Sigmoid colon (tissue), 7 donors: ENCODE data around the gene ARL4A. TPM values are rescaled to one million over a fixed set of nuclear protein-coding genes. Genes with fewer than 3 reads are reported as not detected.
"Not testable (repeated sequence)": the region's sequence is repeated elsewhere in the genome, so short reads cannot be mapped to it uniquely, and the experiment has no call there.

Source experiments
- DNase-seq: peaks from one replicate; pipeline ENCODE4 v3.0.0-alpha.2; 2019
- H3K27ac ChIP-seq, 4 donors: fragments of 200-600 bp; sonication (generic); one replicate each; pipeline ENCODE4 v1.5.1; 2016 to 2019; ENCODE audit warnings: mild to moderate bottlenecking in 1 of 4
- H3K27me3 ChIP-seq, 3 donors: fragments of 200-600 bp; sonication (generic); one replicate each; pipeline ENCODE4 v1.5.1; 2019; ENCODE audit warnings: mild to moderate bottlenecking in 1 of 3
- H3K36me3 ChIP-seq, 4 donors: fragments of 200-600 bp; sonication (generic); one replicate each; pipeline ENCODE4 v1.5.1; 2016 to 2019
- H3K4me1 ChIP-seq, 4 donors: fragments of 200-600 bp; sonication (generic); one replicate each; pipeline ENCODE4 v1.5.1; 2017 to 2019
- H3K4me3 ChIP-seq, 4 donors: fragments of 200-600 bp; sonication (generic); one replicate each; pipeline ENCODE4 v1.5.1; 2017 to 2019; ENCODE audit warnings: mild to moderate bottlenecking in 2 of 4, moderate library complexity in 1 of 4
- H3K9me3 ChIP-seq, 4 donors: fragments of 200-600 bp in 3 of 4; sonication (generic) in 3 of 4; one replicate each; pipeline versions ENCODE4 v1.5.1 to v1.6.1; 2013 to 2019
- EP300 ChIP-seq, 4 donors: sonication (generic); formaldehyde crosslinking; IDR thresholded peaks; one replicate each; pipeline ENCODE4 v1.6.1; 2017; ENCODE audit warnings: antibody characterized with exemption in 4 of 4
- POLR2A ChIP-seq, 2 donors: fragments of 450-650 bp; IDR thresholded peaks; one replicate each; pipeline ENCODE4 v1.6.1; 2016; ENCODE audit warnings: antibody characterized with exemption in 2 of 2, mild to moderate bottlenecking in 2 of 2, moderate library complexity in 2 of 2
- POLR2AphosphoS5 ChIP-seq, 4 donors: sonication (generic); formaldehyde crosslinking; IDR thresholded peaks; one replicate each; pipeline ENCODE4 v1.6.1; 2017; ENCODE audit warnings: antibody characterized with exemption in 4 of 4
- WGBS, 2 donors: extraction: QIAGEN DNeasy Blood & Tissue Kit; methylation state at CpG; one replicate each; pipeline ENCODE4 v1.1.7; 2013; 5-methylcytosine and 5-hydroxymethylcytosine counted together
- intact Hi-C: fragments of 100-400 bp; cut with DNase I; formaldehyde crosslinking; loops from one replicate; pipeline ENCODE4 v1.15.1; 2023
- polyA plus RNA-seq, 3 donors: library from polyadenylated mRNA; stranded (reverse); fragments of 200-250 nt; gene quantifications; one replicate each; pipeline ENCODE4 v1.2.3, GENCODE V29; 2013
- total RNA-seq, 4 donors: library from RNA; depleted of rRNA; stranded (reverse); fragments of >200 nt; gene quantifications; one replicate each; pipeline ENCODE4 v1.1.0, GENCODE V29; 2016
- TF ChIP-seq, protein P1 (sequence below), 4 experiments: fragments of 450-650 bp in 3 of 4; fragments of 200-600 bp in 1 of 4; IDR thresholded peaks; one replicate each; pipeline ENCODE4 v1.5.1; 2016 to 2019; ENCODE audit warnings: antibody characterized with exemption in 4 of 4, mild to moderate bottlenecking in 3 of 4, moderate library complexity in 2 of 4
- donor health status: healthy with polysubstance abuse.
- donor health status: Bipolar disorder and iron deficiency.
- donor health status: healthy.

Gene ARL4A
- total and polyA plus RNA-seq, 7 donors = 33.2 to 124 (median 42.8) TPM

DNA sequence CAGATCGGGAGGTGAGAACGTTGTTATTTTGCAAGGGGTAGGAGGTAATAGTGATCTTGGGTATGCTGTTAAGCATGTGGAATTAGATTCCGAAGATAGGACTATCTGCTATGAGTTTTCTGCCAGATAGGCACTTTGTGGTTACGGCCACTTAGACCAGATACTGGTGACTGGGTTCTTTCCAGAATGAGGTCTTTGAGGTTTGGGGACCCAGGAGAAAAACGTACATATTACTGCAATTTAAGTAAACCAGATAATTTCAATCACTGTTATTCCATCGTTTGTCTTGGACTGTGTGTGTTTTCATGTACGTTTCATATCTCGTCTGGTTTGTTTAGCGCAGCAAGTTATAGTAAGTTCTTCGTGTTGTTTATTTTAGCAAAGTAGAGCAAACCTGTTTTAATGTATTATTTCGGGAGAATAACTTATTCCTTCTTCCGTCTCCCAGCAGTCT, 312 bp downstream of the ARL4A start:
- Histone ChIP-seq H3K9me3 (no peaks in the 10 kb centered on the region), H3K4me3 (peak overlapping the region; percentile 74 to 99 (median 91)), H3K4me1 (peaks cover 0 to 25% (median 10%) of the 10 kb centered on the region in 4 donors), H3K27ac (peak overlapping the region; percentile 88 to 97 (median 94)), H3K27me3 (no peaks in the 10 kb centered on the region), H3K36me3 (no peaks in the 10 kb centered on the region)
- DNase-seq = no peak
- TF ChIP-seq EP300 (IDR thresholded peaks at IDR 0.05) (no peak), POLR2AphosphoS5 (IDR thresholded peaks at IDR 0.05) (no peak), POLR2A (IDR thresholded peaks at IDR 0.05) (no peak)
- TF ChIP-seq, protein P1, sequence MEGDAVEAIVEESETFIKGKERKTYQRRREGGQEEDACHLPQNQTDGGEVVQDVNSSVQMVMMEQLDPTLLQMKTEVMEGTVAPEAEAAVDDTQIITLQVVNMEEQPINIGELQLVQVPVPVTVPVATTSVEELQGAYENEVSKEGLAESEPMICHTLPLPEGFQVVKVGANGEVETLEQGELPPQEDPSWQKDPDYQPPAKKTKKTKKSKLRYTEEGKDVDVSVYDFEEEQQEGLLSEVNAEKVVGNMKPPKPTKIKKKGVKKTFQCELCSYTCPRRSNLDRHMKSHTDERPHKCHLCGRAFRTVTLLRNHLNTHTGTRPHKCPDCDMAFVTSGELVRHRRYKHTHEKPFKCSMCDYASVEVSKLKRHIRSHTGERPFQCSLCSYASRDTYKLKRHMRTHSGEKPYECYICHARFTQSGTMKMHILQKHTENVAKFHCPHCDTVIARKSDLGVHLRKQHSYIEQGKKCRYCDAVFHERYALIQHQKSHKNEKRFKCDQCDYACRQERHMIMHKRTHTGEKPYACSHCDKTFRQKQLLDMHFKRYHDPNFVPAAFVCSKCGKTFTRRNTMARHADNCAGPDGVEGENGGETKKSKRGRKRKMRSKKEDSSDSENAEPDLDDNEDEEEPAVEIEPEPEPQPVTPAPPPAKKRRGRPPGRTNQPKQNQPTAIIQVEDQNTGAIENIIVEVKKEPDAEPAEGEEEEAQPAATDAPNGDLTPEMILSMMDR (IDR thresholded peaks at IDR 0.05) = no peak
- WGBS, 2 donors = 5 to 14% methylated on average over 12 of the region's 12 CpGs
- intact Hi-C loops = loop anchor here (2.0 kb wide), 1 partner anchor 575 kb away; no protein-coding TSS in a partner anchor

DNA sequence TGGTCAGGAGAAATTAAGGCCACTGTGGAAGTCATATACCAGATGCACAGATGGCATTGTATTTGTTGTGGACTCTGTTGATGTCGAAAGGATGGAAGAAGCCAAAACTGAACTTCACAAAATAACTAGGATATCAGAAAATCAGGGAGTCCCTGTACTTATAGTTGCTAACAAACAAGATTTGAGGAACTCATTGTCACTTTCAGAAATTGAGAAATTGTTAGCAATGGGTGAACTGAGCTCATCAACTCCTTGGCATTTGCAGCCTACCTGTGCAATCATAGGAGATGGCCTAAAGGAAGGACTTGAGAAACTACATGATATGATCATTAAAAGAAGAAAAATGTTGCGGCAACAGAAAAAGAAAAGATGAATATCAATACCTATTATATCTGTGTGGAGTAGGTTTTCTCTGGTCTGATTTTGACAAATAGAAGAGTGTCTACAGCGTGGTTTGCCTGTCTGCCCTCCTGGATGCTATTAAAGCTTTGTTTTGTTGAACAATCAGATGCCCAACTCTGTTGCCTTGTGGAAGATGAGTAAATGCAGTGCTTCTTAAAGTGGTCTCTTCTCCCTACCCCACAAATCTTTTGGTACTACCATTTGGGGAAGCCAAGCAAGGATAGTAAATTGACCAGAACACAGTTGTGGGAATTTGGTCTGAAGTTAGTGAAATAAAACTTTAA, 1.2 kb downstream of the ARL4A start:
- H3K9me3 ChIP-seq, H3K36me3 ChIP-seq, DNase-seq, H3K27me3 ChIP-seq, intact Hi-C loops: not testable (repeated sequence)
- H3K27ac ChIP-seq = peak overlapping the region in 1 of 4 donors; percentile 95
- H3K4me1 ChIP-seq = peaks cover 0 to 25% (median 10%) of the 10 kb centered on the region in 4 donors
- peak overlapping the region in 3 of 4 donors; percentile 74 to 99 (median 89) for H3K4me3 ChIP-seq
- 82 to 96% methylated on average over 3 of the region's 3 CpGs for WGBS, 2 donors

DNA sequence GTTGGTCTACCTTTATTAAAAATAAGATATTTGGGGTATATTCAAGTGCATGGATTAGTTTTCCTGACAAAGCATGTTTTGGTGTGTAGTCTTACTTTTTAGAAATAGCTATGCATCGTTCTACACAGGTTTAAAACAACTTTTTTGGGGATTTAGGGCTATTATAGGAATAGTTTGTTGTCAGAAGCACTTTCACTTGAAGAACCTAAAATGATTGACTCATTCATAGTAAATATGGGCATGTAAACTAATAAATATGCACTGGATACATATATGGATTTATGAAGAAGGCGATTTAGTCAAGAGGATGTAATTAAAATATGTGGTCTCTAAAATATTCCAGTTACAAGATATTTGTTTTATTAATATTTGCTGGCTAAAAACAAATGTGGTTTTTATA, 2.0 kb downstream of the ARL4A start:
- Histone ChIP-seq H3K27me3 (no peaks in the 10 kb centered on the region), H3K9me3 (no peaks in the 10 kb centered on the region), H3K4me1 (peaks cover 0 to 25% (median 10%) of the 10 kb centered on the region in 4 donors), H3K4me3 (peak overlapping the region in 3 of 4 donors; percentile 21 to 99 (median 74)), H3K27ac (no peak overlapping the region), H3K36me3 (no peaks in the 10 kb centered on the region)
- WGBS, 2 donors = 67 to 79% methylated on average over 2 of the region's 2 CpGs
- intact Hi-C loops = no loop called here
- DNase-seq = no peak
- TF ChIP-seq EP300 (IDR thresholded peaks at IDR 0.05) = no peak

DNA sequence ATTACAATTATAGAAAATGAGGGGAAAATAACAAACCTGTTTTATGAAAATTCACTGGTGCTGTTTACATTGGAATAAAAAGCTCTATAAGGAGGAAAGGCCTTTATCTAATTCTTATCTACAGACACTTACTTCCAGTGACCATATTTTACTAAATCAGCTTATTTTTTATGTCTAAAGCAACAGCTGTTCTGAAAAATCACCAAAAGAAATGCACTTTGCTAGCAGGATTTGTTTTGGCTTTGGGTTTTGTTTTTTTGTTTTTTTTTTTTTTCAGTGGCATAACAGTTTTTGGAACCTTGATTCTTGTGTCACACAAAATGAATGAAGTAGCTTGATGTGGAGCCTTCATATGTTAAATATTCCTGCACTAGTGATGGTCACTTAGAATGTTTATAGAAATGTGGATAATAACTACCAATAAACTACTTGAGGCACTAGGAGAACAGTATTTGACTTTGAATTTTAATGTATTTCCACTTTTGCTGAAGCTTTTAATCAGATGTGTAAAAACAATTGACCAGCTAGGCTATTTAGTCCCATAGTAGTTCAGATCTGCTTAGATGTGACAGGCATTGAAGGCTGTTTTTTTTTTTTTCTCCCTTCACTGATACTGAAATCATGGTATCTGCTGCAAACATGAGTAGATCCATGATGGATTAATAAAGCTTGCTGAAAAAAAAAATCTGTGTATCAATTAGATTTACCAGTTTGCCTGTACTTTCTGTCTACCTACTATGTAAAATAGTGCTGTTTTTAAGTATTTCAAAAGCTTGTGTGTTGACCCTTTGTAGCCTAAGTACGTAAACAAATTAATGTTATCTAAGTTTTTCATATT, 2.8 kb downstream of the ARL4A start:
- H3K27ac ChIP-seq = no peak overlapping the region
- no peaks in the 10 kb centered on the region for H3K9me3 ChIP-seq
- no peak for DNase-seq
- intact Hi-C loops = no loop called here
- WGBS, 2 donors = 90 to 96% methylated on average over 1 of the region's 1 CpG
- no peaks in the 10 kb centered on the region for H3K36me3 ChIP-seq
- H3K4me3 ChIP-seq = peak overlapping the region in 3 of 4 donors; percentile 21 to 99 (median 74)
- no peaks in the 10 kb centered on the region for H3K27me3 ChIP-seq
- H3K4me1 ChIP-seq = peaks cover 0 to 32% (median 10%) of the 10 kb centered on the region in 4 donors
- TF ChIP-seq EP300 (IDR thresholded peaks at IDR 0.05) (no peak), POLR2A (IDR thresholded peaks at IDR 0.05) (no peak), POLR2AphosphoS5 (IDR thresholded peaks at IDR 0.05) (no peak)
- TF ChIP-seq, protein P1 (IDR thresholded peaks at IDR 0.05) = no peak

DNA sequence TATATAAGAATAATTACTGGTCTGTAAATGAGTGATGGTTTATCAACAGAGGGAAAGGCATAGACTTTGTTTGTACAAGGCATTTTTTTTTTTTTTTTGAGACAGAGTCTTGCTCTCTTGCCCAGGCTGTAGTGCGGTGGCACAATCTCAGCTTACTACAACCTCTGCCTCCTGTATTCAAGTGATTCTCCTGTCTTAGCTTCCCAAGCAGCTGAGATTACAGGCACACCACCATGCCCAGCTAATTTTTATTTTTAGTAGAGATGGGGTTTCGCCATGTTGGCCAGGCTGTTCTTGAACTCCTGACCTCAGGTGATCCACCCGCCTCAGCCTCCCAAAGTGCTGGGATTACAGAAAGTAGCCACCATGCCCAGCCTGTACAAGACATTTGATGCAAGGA, 4.0 kb downstream of the ARL4A start:
- intact Hi-C loops = not testable (repeated sequence)

DNA sequence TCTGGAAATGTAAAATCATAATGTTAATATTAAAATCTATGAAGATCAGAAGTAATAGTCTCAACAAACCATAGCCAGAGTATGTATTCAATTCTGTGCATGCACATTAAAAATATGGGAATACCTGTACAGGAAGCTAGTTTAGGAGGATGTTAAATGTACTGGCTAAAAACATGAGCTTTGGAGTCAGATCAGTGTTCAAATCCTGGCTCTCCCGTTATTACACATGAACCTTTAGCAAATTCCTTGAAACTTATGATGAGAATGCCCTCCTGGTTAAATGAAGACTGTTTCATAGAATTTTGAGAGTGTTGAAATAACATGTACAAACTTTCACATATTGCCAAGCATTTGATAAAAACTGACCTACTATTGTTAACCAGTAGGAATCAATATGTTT, 4.6 kb downstream of the ARL4A start:
- DNase-seq = no peak
- 92 to 99% methylated on average over 1 of the region's 1 CpG for WGBS, 2 donors

More for the DNA sequence above, 4.0 kb downstream of the ARL4A start:
- not testable (repeated sequence) for H3K27me3 ChIP-seq, H3K27ac ChIP-seq, H3K36me3 ChIP-seq, H3K9me3 ChIP-seq, DNase-seq
- WGBS, 2 donors = 93 to 95% methylated on average over 3 of the region's 3 CpGs
- peak overlapping the region in 1 of 4 donors; percentile 99 for H3K4me3 ChIP-seq
- H3K4me1 ChIP-seq = peaks cover 0 to 42% (median 8%) of the 10 kb centered on the region in 4 donors

More for the DNA sequence above, 4.6 kb downstream of the ARL4A start:
- no peaks in the 10 kb centered on the region for H3K27me3 ChIP-seq
- intact Hi-C loops = no loop called here
- H3K9me3 ChIP-seq = no peaks in the 10 kb centered on the region
- H3K4me3 ChIP-seq = no peak overlapping the region
- no peaks in the 10 kb centered on the region for H3K36me3 ChIP-seq
- H3K4me1 ChIP-seq = peaks cover 0 to 42% (median 8%) of the 10 kb centered on the region in 4 donors
- H3K27ac ChIP-seq = no peak overlapping the region
- no peak for TF ChIP-seq POLR2A (IDR thresholded peaks at IDR 0.05)
- TF ChIP-seq EP300 (IDR thresholded peaks at IDR 0.05) = no peak
- no peak for TF ChIP-seq POLR2AphosphoS5 (IDR thresholded peaks at IDR 0.05)
- TF ChIP-seq, protein P1 (IDR thresholded peaks at IDR 0.05) = no peak
